ENCODE measurements around the gene KCNK7.

The KCNK7 gene

GRCh38 chr11:65563601-65564000 is 32.0 kb downstream of the KCNK7 start:
- DNase-seq (ENCODE audit: low spot score), result no peak

GRCh38 chr11:65562788-65563187 is 32.8 kb downstream of the KCNK7 start:
- no peak for TF ChIP-seq CTCF (IDR thresholded peaks at IDR 0.05; ENCODE audit: extremely low read depth, missing control alignments)
- no peak for DNase-seq (ENCODE audit: low spot score)

More at GRCh38 chr11:65563601-65564000, 32.0 kb downstream of the KCNK7 start:
- no peak for TF ChIP-seq CTCF (IDR thresholded peaks at IDR 0.05; ENCODE audit: extremely low read depth, missing control alignments)

- DNase-seq (ENCODE audit: low spot score), result no peak
- no peak for TF ChIP-seq CTCF (IDR thresholded peaks at IDR 0.05; ENCODE audit: extremely low read depth, missing control alignments)
Measured at GRCh38 chr11:65562020-65562419, 33.6 kb downstream of the KCNK7 start.

- no peak for DNase-seq (ENCODE audit: low spot score)
Measured at GRCh38 chr11:65560555-65561418, 34.8 kb downstream of the KCNK7 start.

GRCh38 chr11:65559951-65560537 is 35.6 kb downstream of the KCNK7 start:
- no peak for TF ChIP-seq CTCF (IDR thresholded peaks at IDR 0.05; ENCODE audit: extremely low read depth, missing control alignments)
- DNase-seq (ENCODE audit: low spot score), result no peak

More at GRCh38 chr11:65560555-65561418, 34.8 kb downstream of the KCNK7 start:
- TF ChIP-seq CTCF (IDR thresholded peaks at IDR 0.05; ENCODE audit: extremely low read depth, missing control alignments), result no peak

- TF ChIP-seq CTCF (IDR thresholded peaks at IDR 0.05; ENCODE audit: extremely low read depth, missing control alignments), result no peak
Measured at GRCh38 chr11:65559535-65559934, 36.1 kb downstream of the KCNK7 start.

GRCh38 chr11:65558930-65559509 is 36.6 kb downstream of the KCNK7 start:
- TF ChIP-seq CTCF (IDR thresholded peaks at IDR 0.05; ENCODE audit: extremely low read depth, missing control alignments), result no peak
- DNase-seq (ENCODE audit: low spot score), result no peak

More at GRCh38 chr11:65559535-65559934, 36.1 kb downstream of the KCNK7 start:
- no peak for DNase-seq (ENCODE audit: low spot score)

Data from GM20000 (cell line).